Adipocyte (in vitro differentiated cells): ENCODE data around the gene TMEM174.
A peak's percentile ranks its signal among the peaks of the same experiment; 100 is the strongest.

Experiments used
- DNase-seq: peaks from one replicate; pipeline ENCODE4 v3.0.0-alpha.2; 2015; ENCODE audit warnings: low read depth
- H3K27me3 ChIP-seq: replicated peaks from 2 replicates; pipeline ENCODE4 v1.7.0; 2013; ENCODE audit warnings: mild to moderate bottlenecking, low read length, moderate library complexity; ENCODE audit not compliant: control insufficient read depth, insufficient read depth
- H3K36me3 ChIP-seq: 2 replicates; pipeline ENCODE4 v1.7.0; 2013; ENCODE audit warnings: low read length, mild to moderate bottlenecking, moderate library complexity; ENCODE audit not compliant: control insufficient read depth, insufficient read depth, severe bottlenecking
- H3K4me1 ChIP-seq: 2 replicates; pipeline ENCODE4 v1.7.0; 2013; ENCODE audit warnings: mild to moderate bottlenecking, low read length, moderate library complexity; ENCODE audit not compliant: control insufficient read depth, insufficient read depth
- H3K4me3 ChIP-seq: 2 replicates; pipeline ENCODE4 v1.7.0; 2013; ENCODE audit warnings: mild to moderate bottlenecking, low read length, moderate library complexity
- H3K9ac ChIP-seq: 2 replicates; pipeline ENCODE4 v1.7.0; 2013; ENCODE audit warnings: mild to moderate bottlenecking, low read length, moderate library complexity
- H3K9me3 ChIP-seq: 2 replicates; pipeline ENCODE4 v1.7.0; 2013; ENCODE audit warnings: mild to moderate bottlenecking, low read length, moderate library complexity; ENCODE audit not compliant: control insufficient read depth

The TMEM174 gene

GRCh38 chr5:73179730-73180129, 6.7 kb downstream of the TMEM174 start:
- Histone ChIP-seq H3K4me1 (peaks cover 5% of the 10 kb centered on the region), H3K9me3 (peaks cover 5% of the 10 kb centered on the region), H3K4me3 (no peak overlapping the region), H3K27me3 (peaks cover 30% of the 10 kb centered on the region), H3K9ac (no peak overlapping the region), H3K36me3 (no peaks in the 10 kb centered on the region)
- no peak for DNase-seq

GRCh38 chr5:73180566-73180965, 7.6 kb downstream of the TMEM174 start:
- Histone ChIP-seq H3K36me3 (no peaks in the 10 kb centered on the region), H3K4me1 (peaks cover 3% of the 10 kb centered on the region), H3K27me3 (peaks cover 30% of the 10 kb centered on the region), H3K9me3 (peaks cover 5% of the 10 kb centered on the region), H3K4me3 (no peak overlapping the region), H3K9ac (no peak overlapping the region)
- DNase-seq, result no peak

- Histone ChIP-seq H3K36me3 (no peaks in the 10 kb centered on the region), H3K9me3 (peaks cover 5% of the 10 kb centered on the region), H3K9ac (no peak overlapping the region), H3K27me3 (peaks cover 16% of the 10 kb centered on the region), H3K4me1 (peaks cover 3% of the 10 kb centered on the region), H3K4me3 (no peak overlapping the region)
- DNase-seq, result no peak
Measured at GRCh38 chr5:73182307-73182706, 9.3 kb downstream of the TMEM174 start.

- H3K9me3 ChIP-seq, result peaks cover 5% of the 10 kb centered on the region
- H3K4me3 ChIP-seq, result no peak overlapping the region
- no peak for DNase-seq
- peaks cover 16% of the 10 kb centered on the region for H3K27me3 ChIP-seq
- no peaks in the 10 kb centered on the region for H3K36me3 ChIP-seq
- no peak overlapping the region for H3K9ac ChIP-seq
- peaks cover 3% of the 10 kb centered on the region for H3K4me1 ChIP-seq
Measured at GRCh38 chr5:73183000-73183399, 10.0 kb downstream of the TMEM174 start.

GRCh38 chr5:73183481-73183891, 10.5 kb downstream of the TMEM174 start:
- H3K36me3 ChIP-seq, result no peaks in the 10 kb centered on the region
- H3K4me1 ChIP-seq, result no peaks in the 10 kb centered on the region
- no peak for DNase-seq

GRCh38 chr5:73186976-73187375, 14.0 kb downstream of the TMEM174 start:
- Histone ChIP-seq H3K4me1 (peaks cover 19% of the 10 kb centered on the region), H3K27me3 (peaks cover 13% of the 10 kb centered on the region), H3K36me3 (no peaks in the 10 kb centered on the region), H3K9ac (no peak overlapping the region), H3K4me3 (no peak overlapping the region), H3K9me3 (peaks cover 5% of the 10 kb centered on the region)
- DNase-seq, result peak; percentile 38

More at GRCh38 chr5:73183481-73183891, 10.5 kb downstream of the TMEM174 start:
- no peak overlapping the region for H3K4me3 ChIP-seq
- peaks cover 5% of the 10 kb centered on the region for H3K9me3 ChIP-seq
- H3K27me3 ChIP-seq, result peaks cover 16% of the 10 kb centered on the region
- H3K9ac ChIP-seq, result no peak overlapping the region

GRCh38 chr5:73188764-73189531, 16.0 kb downstream of the TMEM174 start:
- DNase-seq, result peak; percentile 64
- H3K36me3 ChIP-seq, result no peaks in the 10 kb centered on the region
- peaks cover 5% of the 10 kb centered on the region for H3K9me3 ChIP-seq
- peaks cover 19% of the 10 kb centered on the region for H3K4me1 ChIP-seq
- no peak overlapping the region for H3K9ac ChIP-seq
- H3K27me3 ChIP-seq, result peaks cover 9% of the 10 kb centered on the region
- no peak overlapping the region for H3K4me3 ChIP-seq

- no peaks in the 10 kb centered on the region for H3K9me3 ChIP-seq
- peak overlapping the region; percentile 18 for H3K4me3 ChIP-seq
- H3K36me3 ChIP-seq, result no peaks in the 10 kb centered on the region
- H3K27me3 ChIP-seq, result peaks cover 16% of the 10 kb centered on the region
- peaks cover 19% of the 10 kb centered on the region for H3K4me1 ChIP-seq
- peak; percentile 82 for DNase-seq
- H3K9ac ChIP-seq, result no peak overlapping the region
Measured at GRCh38 chr5:73189871-73190376, 16.9 kb downstream of the TMEM174 start.

GRCh38 chr5:73192370-73192769, 19.4 kb downstream of the TMEM174 start:
- no peak for DNase-seq
- H3K4me1 ChIP-seq, result peaks cover 19% of the 10 kb centered on the region
- H3K36me3 ChIP-seq, result no peaks in the 10 kb centered on the region
- H3K9ac ChIP-seq, result no peak overlapping the region
- no peaks in the 10 kb centered on the region for H3K9me3 ChIP-seq
- peaks cover 28% of the 10 kb centered on the region for H3K27me3 ChIP-seq
- H3K4me3 ChIP-seq, result no peak overlapping the region

- Histone ChIP-seq H3K36me3 (no peaks in the 10 kb centered on the region), H3K9ac (no peak overlapping the region), H3K4me3 (no peak overlapping the region), H3K4me1 (peaks cover 18% of the 10 kb centered on the region), H3K9me3 (no peaks in the 10 kb centered on the region), H3K27me3 (peaks cover 28% of the 10 kb centered on the region)
- no peak for DNase-seq
Measured at GRCh38 chr5:73193592-73193991, 20.6 kb downstream of the TMEM174 start.

GRCh38 chr5:73196201-73196600, 23.2 kb downstream of the TMEM174 start:
- H3K9ac ChIP-seq, result no peak overlapping the region
- no peaks in the 10 kb centered on the region for H3K36me3 ChIP-seq
- no peak for DNase-seq
- H3K4me1 ChIP-seq, result no peaks in the 10 kb centered on the region
- H3K27me3 ChIP-seq, result peaks cover 28% of the 10 kb centered on the region
- no peak overlapping the region for H3K4me3 ChIP-seq
- no peaks in the 10 kb centered on the region for H3K9me3 ChIP-seq
